GM19238 (cell line): Measurements from ENCODE around the gene ATP13A2.
"Not testable (repeated sequence)": the region's sequence is repeated elsewhere in the genome, so short reads cannot be mapped to it uniquely, and the experiment has no call there.

Experiments
- DNase-seq: peaks from one replicate; pipeline ENCODE4 v3.0.0; 2011; ENCODE audit warnings: low spot score; ENCODE audit not compliant: insufficient read length

Gene ATP13A2

GRCh38 chr1:16978567-16979474 is 32.9 kb downstream of the ATP13A2 start:
- no peak for DNase-seq

- DNase-seq: no peak
Observed at GRCh38 chr1:16978139-16978538, 33.6 kb downstream of the ATP13A2 start.

GRCh38 chr1:16977377-16977776 is 34.4 kb downstream of the ATP13A2 start:
- DNase-seq: no peak

GRCh38 chr1:16976966-16977365 is 34.8 kb downstream of the ATP13A2 start:
- no peak for DNase-seq

- no peak for DNase-seq
Observed at GRCh38 chr1:16975838-16976237, 35.9 kb downstream of the ATP13A2 start.

GRCh38 chr1:16975211-16975610 is 36.5 kb downstream of the ATP13A2 start:
- no peak for DNase-seq

GRCh38 chr1:16973215-16973614 is 38.5 kb downstream of the ATP13A2 start:
- no peak for DNase-seq

GRCh38 chr1:16972189-16972895 is 39.4 kb downstream of the ATP13A2 start:
- no peak for DNase-seq

- DNase-seq: no peak
Observed at GRCh38 chr1:16971341-16972188, 40.2 kb downstream of the ATP13A2 start.

- no peak for DNase-seq
Observed at GRCh38 chr1:16970132-16970910, 41.4 kb downstream of the ATP13A2 start.

GRCh38 chr1:16969651-16970050 is 42.1 kb downstream of the ATP13A2 start:
- DNase-seq: no peak

- no peak for DNase-seq
Observed at GRCh38 chr1:16969057-16969611, 42.6 kb downstream of the ATP13A2 start.

GRCh38 chr1:16968372-16968771 is 43.4 kb downstream of the ATP13A2 start:
- no peak for DNase-seq

GRCh38 chr1:16967962-16968361 is 43.8 kb downstream of the ATP13A2 start:
- DNase-seq: no peak

GRCh38 chr1:16967095-16967575 is 44.6 kb downstream of the ATP13A2 start:
- DNase-seq: no peak

- no peak for DNase-seq
Observed at GRCh38 chr1:16966282-16966681, 45.4 kb downstream of the ATP13A2 start.

- DNase-seq: no peak
Observed at GRCh38 chr1:16965486-16966067, 46.2 kb downstream of the ATP13A2 start.

- not testable (repeated sequence) for DNase-seq
Observed at GRCh38 chr1:16964169-16964568, 47.6 kb downstream of the ATP13A2 start.

- no peak for DNase-seq
Observed at GRCh38 chr1:16961297-16962133, 50.2 kb downstream of the ATP13A2 start.
